Loucy (cell line): Measurements from ENCODE around the gene TTC21B.

Experiments
- H2AFZ ChIP-seq: fragments of 200-600 bp; sonication (generic); 2 replicates; pipeline ENCODE4 v1.6.0; 2016; ENCODE audit warnings: antibody characterized with exemption, mild to moderate bottlenecking, low read length, moderate library complexity
- H3F3A ChIP-seq: fragments of 200-600 bp; 2 replicates; pipeline ENCODE4 v1.6.0; 2016; ENCODE audit warnings: antibody characterized with exemption, low read depth, mild to moderate bottlenecking
- H3K27me3 ChIP-seq: fragments of 200-600 bp; sonication (generic); 2 replicates; pipeline ENCODE4 v1.6.1; 2014; ENCODE audit warnings: low read length, mild to moderate bottlenecking; ENCODE audit not compliant: insufficient read depth, poor library complexity, severe bottlenecking
- H3K36me3 ChIP-seq: fragments of 200-600 bp; sonication (generic); 2 replicates; pipeline ENCODE4 v1.6.1; 2016; ENCODE audit warnings: low read length; ENCODE audit not compliant: insufficient read depth
- H3K4me1 ChIP-seq: fragments of 200-600 bp; sonication (generic); 2 replicates; pipeline ENCODE4 v1.5.1; 2014; ENCODE audit warnings: low read length, mild to moderate bottlenecking; ENCODE audit not compliant: insufficient read depth, poor library complexity, severe bottlenecking
- H3K4me2 ChIP-seq: fragments of 200-600 bp; sonication (generic); 2 replicates; pipeline ENCODE4 v1.6.0; 2014; ENCODE audit warnings: antibody characterized with exemption, low read length, low read depth, mild to moderate bottlenecking; ENCODE audit not compliant: poor library complexity, severe bottlenecking
- H3K4me3 ChIP-seq: fragments of 200-600 bp; sonication (generic); 2 replicates; pipeline ENCODE4 v1.5.1; 2014; ENCODE audit warnings: low read length, mild to moderate bottlenecking, mixed read lengths; ENCODE audit not compliant: poor library complexity, severe bottlenecking
- H3K79me2 ChIP-seq: fragments of 200-600 bp; sonication (generic); 2 replicates; pipeline ENCODE4 v1.6.1; 2014; ENCODE audit warnings: low read length; ENCODE audit not compliant: insufficient read depth
- H3K9ac ChIP-seq: fragments of 200-600 bp; sonication (generic); 2 replicates; pipeline ENCODE4 v1.6.0; 2014; ENCODE audit warnings: mild to moderate bottlenecking, low read depth, low read length, moderate library complexity; ENCODE audit not compliant: poor library complexity, severe bottlenecking
- H3K9me2 ChIP-seq: fragments of 200-600 bp; sonication (generic); replicated peaks from 2 replicates; pipeline ENCODE4 v1.6.1; 2016; ENCODE audit warnings: low read depth, low read length, mixed read lengths
- H3K9me3 ChIP-seq: fragments of 200-600 bp; sonication (generic); 2 replicates; pipeline ENCODE4 v1.6.1; 2014; ENCODE audit warnings: mild to moderate bottlenecking, antibody characterized with exemption, low read length, low read depth; ENCODE audit not compliant: insufficient read depth
- H4K20me1 ChIP-seq: fragments of 200-600 bp; sonication (generic); 2 replicates; pipeline ENCODE4 v1.6.0; 2014; ENCODE audit warnings: antibody characterized with exemption, low read length, mild to moderate bottlenecking; ENCODE audit not compliant: insufficient read depth, poor library complexity, severe bottlenecking
- CTCF ChIP-seq: fragments of 200-600 bp; sonication (generic); conservative IDR thresholded peaks from 2 replicates; pipeline ENCODE4 v1.5.1; 2014; ENCODE audit warnings: mild to moderate bottlenecking, antibody characterized with exemption, low read length
- EZH2phosphoT487 ChIP-seq: fragments of 200-600 bp; IDR thresholded peaks from 2 replicates; pipeline ENCODE4 v1.6.1; 2018; ENCODE audit warnings: antibody characterized with exemption, mild to moderate bottlenecking, moderate library complexity, borderline replicate concordance

TTC21B gene

GRCh38 chr2:165835363-165835762 is 118.2 kb downstream of the TTC21B start:
- no peaks in the 10 kb centered on the region for H3F3A ChIP-seq
- no peaks in the 10 kb centered on the region for H3K9me3 ChIP-seq
- H2AFZ ChIP-seq = no peak overlapping the region
- H3K4me3 ChIP-seq = no peak overlapping the region
- no peaks in the 10 kb centered on the region for H3K36me3 ChIP-seq
- TF ChIP-seq CTCF = no peak
- no peak for TF ChIP-seq EZH2phosphoT487
- no peaks in the 10 kb centered on the region for H3K79me2 ChIP-seq
- H3K27me3 ChIP-seq = no peaks in the 10 kb centered on the region
- H3K9me2 ChIP-seq = no peaks in the 10 kb centered on the region
- no peak overlapping the region for H3K9ac ChIP-seq
- H4K20me1 ChIP-seq = no peaks in the 10 kb centered on the region
- H3K4me1 ChIP-seq = no peaks in the 10 kb centered on the region
- no peak overlapping the region for H3K4me2 ChIP-seq

- H3K4me2 ChIP-seq = no peak overlapping the region
- H3K9me3 ChIP-seq = no peaks in the 10 kb centered on the region
- no peaks in the 10 kb centered on the region for H3K79me2 ChIP-seq
- no peak overlapping the region for H2AFZ ChIP-seq
- no peaks in the 10 kb centered on the region for H3K4me1 ChIP-seq
- no peaks in the 10 kb centered on the region for H3K36me3 ChIP-seq
- TF ChIP-seq CTCF (no peak), EZH2phosphoT487 (no peak)
- H3K4me3 ChIP-seq = no peak overlapping the region
- H3K27me3 ChIP-seq = no peaks in the 10 kb centered on the region
- no peak overlapping the region for H3K9ac ChIP-seq
- no peaks in the 10 kb centered on the region for H3K9me2 ChIP-seq
- H3F3A ChIP-seq = no peaks in the 10 kb centered on the region
- H4K20me1 ChIP-seq = no peaks in the 10 kb centered on the region
Observed at GRCh38 chr2:165833156-165833555, 120.4 kb downstream of the TTC21B start.

GRCh38 chr2:165827921-165828276 is 125.7 kb downstream of the TTC21B start:
- Histone ChIP-seq H3K9ac (no peak overlapping the region), H3K36me3 (no peaks in the 10 kb centered on the region), H3K27me3 (no peaks in the 10 kb centered on the region), H3K79me2 (no peaks in the 10 kb centered on the region), H3K4me2 (no peak overlapping the region), H2AFZ (no peak overlapping the region), H4K20me1 (no peaks in the 10 kb centered on the region), H3K4me3 (no peak overlapping the region), H3K9me3 (no peaks in the 10 kb centered on the region), H3K4me1 (no peaks in the 10 kb centered on the region), H3F3A (no peaks in the 10 kb centered on the region), H3K9me2 (no peaks in the 10 kb centered on the region)
- TF ChIP-seq CTCF = no peak
- TF ChIP-seq EZH2phosphoT487 = no peak
